Measurements from ENCODE around the gene TMEM184A.

GRCh38 chr7:1503390-1503789 lies 52.6 kb downstream of the TMEM184A start:
- TF ChIP-seq, protein P1, sequence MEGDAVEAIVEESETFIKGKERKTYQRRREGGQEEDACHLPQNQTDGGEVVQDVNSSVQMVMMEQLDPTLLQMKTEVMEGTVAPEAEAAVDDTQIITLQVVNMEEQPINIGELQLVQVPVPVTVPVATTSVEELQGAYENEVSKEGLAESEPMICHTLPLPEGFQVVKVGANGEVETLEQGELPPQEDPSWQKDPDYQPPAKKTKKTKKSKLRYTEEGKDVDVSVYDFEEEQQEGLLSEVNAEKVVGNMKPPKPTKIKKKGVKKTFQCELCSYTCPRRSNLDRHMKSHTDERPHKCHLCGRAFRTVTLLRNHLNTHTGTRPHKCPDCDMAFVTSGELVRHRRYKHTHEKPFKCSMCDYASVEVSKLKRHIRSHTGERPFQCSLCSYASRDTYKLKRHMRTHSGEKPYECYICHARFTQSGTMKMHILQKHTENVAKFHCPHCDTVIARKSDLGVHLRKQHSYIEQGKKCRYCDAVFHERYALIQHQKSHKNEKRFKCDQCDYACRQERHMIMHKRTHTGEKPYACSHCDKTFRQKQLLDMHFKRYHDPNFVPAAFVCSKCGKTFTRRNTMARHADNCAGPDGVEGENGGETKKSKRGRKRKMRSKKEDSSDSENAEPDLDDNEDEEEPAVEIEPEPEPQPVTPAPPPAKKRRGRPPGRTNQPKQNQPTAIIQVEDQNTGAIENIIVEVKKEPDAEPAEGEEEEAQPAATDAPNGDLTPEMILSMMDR (IDR thresholded peaks at IDR 0.05) = no peak
- no peak for TF ChIP-seq EZH2 (IDR thresholded peaks at IDR 0.05; ENCODE audit: borderline replicate concordance, insufficient read depth, low read depth, low read length, poor library complexity, severe bottlenecking)

Measured in B cell (primary cell).